ENCODE results near the gene GALNT10. TPM values are rescaled to one million over a fixed set of nuclear protein-coding genes. Genes with fewer than 3 reads are reported as not detected.

The GALNT10 gene
- total and polyA plus RNA-seq, 9 of the 15 experiments (the other 6 are each of a cell fraction or from before 2014, with no cell fraction given), result 4.6 to 37.1 (median 13.3) TPM

DNA sequence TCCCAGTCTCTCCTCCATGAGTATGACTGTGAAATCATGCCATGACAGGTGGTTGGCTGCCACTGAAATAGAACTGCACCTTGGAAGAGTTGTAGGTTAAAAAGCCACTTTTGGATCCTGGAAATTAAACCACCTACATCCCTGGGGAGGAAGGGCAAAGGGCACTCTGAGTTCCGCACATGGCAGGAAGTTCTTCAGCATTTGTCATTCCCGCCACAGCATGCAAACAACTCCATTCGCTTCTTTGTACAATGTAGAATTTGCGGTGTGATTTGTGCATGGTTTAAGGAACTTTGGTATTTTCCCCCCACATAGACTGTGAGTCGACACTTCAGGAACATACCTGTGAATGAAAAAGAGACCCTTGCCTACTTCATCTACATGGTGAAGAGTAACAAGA lies 265.1 kb downstream of the GALNT10 start:
- no peak overlapping the region for H3K4me3 ChIP-seq
- H3K79me2 ChIP-seq (ENCODE audit: control insufficient read depth, insufficient read depth, low read length), result no peaks in the 10 kb centered on the region
- H2AFZ ChIP-seq (ENCODE audit: low read depth, low read length), result no peak overlapping the region
- FAIRE-seq, result no peak
- H3K9ac ChIP-seq (ENCODE audit: insufficient read depth in 1 of 2, low read depth in 2 of 2, low read length in 2 of 2), result no peak overlapping the region
- intact Hi-C loops (cut with micrococcal nuclease), result no loop called here
- ChIA-PET POLR2A (no interaction called here), CTCF (ENCODE audit: low intra/inter-chr PET ratio) (no interaction called here)
- no peaks in the 10 kb centered on the region; a peak in 1 of 5 replicates for H3K4me1 ChIP-seq (replicated peaks in 1 of 2; ENCODE audit: control insufficient read depth in 2 of 2, insufficient read depth in 2 of 2, low read length in 2 of 2)
- no peaks in the 10 kb centered on the region for H3K9me3 ChIP-seq (replicated peaks; ENCODE audit: control insufficient read depth, insufficient read depth, low read depth, low read length)
- WGBS (ENCODE audit: insufficient coverage, low coverage, missing lambda C conversion rate), result 95% methylated on average over 5 of the region's 5 CpGs
- no peak overlapping the region for H3K4me2 ChIP-seq (ENCODE audit: insufficient read depth, low read length)
- no peaks in the 10 kb centered on the region for H4K20me1 ChIP-seq (replicated peaks; ENCODE audit: control insufficient read depth, insufficient read depth, low read length)
- no peaks in the 10 kb centered on the region for H3K27me3 ChIP-seq (ENCODE audit: control insufficient read depth in 2 of 2, insufficient read depth in 2 of 2, low read length in 2 of 2)
- BruUV-seq (replicated peaks), result no TSS peak
- no peaks in the 10 kb centered on the region for H3K9me1 ChIP-seq (ENCODE audit: control insufficient read depth, insufficient read depth, low read length)
- H3K36me3 ChIP-seq (ENCODE audit: control insufficient read depth, insufficient read depth, low read length), result peaks cover 56% of the 10 kb centered on the region
- DNase-seq (ENCODE audit: extremely low read depth in 1 of 4, low spot score in 3 of 4), result no peak
- no peak overlapping the region for H3K27ac ChIP-seq (ENCODE audit: extremely low read depth, low read depth, low read length)
- ATAC-seq, result no peak
- in situ Hi-C loops (cut with MboI), result no loop called here
- TF ChIP-seq PCBP1 (IDR thresholded peaks at IDR 0.05; ENCODE audit: low read depth, low read length, poor library complexity, severe bottlenecking), result no peak
- TF ChIP-seq CEBPB (tag; IDR thresholded peaks at IDR 0.05), result no peak
- TF ChIP-seq, protein P1, sequence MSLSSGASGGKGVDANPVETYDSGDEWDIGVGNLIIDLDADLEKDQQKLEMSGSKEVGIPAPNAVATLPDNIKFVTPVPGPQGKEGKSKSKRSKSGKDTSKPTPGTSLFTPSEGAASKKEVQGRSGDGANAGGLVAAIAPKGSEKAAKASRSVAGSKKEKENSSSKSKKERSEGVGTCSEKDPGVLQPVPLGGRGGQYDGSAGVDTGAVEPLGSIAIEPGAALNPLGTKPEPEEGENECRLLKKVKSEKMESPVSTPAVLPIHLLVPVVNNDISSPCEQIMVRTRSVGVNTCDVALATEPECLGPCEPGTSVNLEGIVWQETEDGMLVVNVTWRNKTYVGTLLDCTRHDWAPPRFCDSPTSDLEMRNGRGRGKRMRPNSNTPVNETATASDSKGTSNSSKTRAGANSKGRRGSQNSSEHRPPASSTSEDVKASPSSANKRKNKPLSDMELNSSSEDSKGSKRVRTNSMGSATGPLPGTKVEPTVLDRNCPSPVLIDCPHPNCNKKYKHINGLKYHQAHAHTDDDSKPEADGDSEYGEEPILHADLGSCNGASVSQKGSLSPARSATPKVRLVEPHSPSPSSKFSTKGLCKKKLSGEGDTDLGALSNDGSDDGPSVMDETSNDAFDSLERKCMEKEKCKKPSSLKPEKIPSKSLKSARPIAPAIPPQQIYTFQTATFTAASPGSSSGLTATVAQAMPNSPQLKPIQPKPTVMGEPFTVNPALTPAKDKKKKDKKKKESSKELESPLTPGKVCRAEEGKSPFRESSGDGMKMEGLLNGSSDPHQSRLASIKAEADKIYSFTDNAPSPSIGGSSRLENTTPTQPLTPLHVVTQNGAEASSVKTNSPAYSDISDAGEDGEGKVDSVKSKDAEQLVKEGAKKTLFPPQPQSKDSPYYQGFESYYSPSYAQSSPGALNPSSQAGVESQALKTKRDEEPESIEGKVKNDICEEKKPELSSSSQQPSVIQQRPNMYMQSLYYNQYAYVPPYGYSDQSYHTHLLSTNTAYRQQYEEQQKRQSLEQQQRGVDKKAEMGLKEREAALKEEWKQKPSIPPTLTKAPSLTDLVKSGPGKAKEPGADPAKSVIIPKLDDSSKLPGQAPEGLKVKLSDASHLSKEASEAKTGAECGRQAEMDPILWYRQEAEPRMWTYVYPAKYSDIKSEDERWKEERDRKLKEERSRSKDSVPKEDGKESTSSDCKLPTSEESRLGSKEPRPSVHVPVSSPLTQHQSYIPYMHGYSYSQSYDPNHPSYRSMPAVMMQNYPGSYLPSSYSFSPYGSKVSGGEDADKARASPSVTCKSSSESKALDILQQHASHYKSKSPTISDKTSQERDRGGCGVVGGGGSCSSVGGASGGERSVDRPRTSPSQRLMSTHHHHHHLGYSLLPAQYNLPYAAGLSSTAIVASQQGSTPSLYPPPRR (CRISPR knock-in tag; IDR thresholded peaks at IDR 0.05; ENCODE audit: borderline replicate concordance), result no peak
- no peak for TF ChIP-seq MAFG (tag; conservative IDR thresholded peaks at IDR 0.05)
- no peak for TF ChIP-seq HDAC2 (IDR thresholded peaks at IDR 0.05)
- no peak for TF ChIP-seq ZNF253 (CRISPR knock-in tag; conservative IDR thresholded peaks at IDR 0.05)
- TF ChIP-seq, protein P2, sequence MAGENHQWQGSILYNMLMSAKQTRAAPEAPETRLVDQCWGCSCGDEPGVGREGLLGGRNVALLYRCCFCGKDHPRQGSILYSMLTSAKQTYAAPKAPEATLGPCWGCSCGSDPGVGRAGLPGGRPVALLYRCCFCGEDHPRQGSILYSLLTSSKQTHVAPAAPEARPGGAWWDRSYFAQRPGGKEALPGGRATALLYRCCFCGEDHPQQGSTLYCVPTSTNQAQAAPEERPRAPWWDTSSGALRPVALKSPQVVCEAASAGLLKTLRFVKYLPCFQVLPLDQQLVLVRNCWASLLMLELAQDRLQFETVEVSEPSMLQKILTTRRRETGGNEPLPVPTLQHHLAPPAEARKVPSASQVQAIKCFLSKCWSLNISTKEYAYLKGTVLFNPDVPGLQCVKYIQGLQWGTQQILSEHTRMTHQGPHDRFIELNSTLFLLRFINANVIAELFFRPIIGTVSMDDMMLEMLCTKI (IDR thresholded peaks at IDR 0.05; ENCODE audit: partially characterized antibody), result no peak
- TF ChIP-seq, protein P3, sequence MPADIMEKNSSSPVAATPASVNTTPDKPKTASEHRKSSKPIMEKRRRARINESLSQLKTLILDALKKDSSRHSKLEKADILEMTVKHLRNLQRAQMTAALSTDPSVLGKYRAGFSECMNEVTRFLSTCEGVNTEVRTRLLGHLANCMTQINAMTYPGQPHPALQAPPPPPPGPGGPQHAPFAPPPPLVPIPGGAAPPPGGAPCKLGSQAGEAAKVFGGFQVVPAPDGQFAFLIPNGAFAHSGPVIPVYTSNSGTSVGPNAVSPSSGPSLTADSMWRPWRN (IDR thresholded peaks at IDR 0.05; ENCODE audit: low read depth), result no peak
- no peak for TF ChIP-seq ZNF584 (CRISPR knock-in tag; IDR thresholded peaks at IDR 0.05; ENCODE audit: low read depth)
- TF ChIP-seq, protein P4, sequence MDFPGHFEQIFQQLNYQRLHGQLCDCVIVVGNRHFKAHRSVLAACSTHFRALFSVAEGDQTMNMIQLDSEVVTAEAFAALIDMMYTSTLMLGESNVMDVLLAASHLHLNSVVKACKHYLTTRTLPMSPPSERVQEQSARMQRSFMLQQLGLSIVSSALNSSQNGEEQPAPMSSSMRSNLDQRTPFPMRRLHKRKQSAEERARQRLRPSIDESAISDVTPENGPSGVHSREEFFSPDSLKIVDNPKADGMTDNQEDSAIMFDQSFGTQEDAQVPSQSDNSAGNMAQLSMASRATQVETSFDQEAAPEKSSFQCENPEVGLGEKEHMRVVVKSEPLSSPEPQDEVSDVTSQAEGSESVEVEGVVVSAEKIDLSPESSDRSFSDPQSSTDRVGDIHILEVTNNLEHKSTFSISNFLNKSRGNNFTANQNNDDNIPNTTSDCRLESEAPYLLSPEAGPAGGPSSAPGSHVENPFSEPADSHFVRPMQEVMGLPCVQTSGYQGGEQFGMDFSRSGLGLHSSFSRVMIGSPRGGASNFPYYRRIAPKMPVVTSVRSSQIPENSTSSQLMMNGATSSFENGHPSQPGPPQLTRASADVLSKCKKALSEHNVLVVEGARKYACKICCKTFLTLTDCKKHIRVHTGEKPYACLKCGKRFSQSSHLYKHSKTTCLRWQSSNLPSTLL (IDR thresholded peaks at IDR 0.05), result no peak
- TF ChIP-seq, protein P5, sequence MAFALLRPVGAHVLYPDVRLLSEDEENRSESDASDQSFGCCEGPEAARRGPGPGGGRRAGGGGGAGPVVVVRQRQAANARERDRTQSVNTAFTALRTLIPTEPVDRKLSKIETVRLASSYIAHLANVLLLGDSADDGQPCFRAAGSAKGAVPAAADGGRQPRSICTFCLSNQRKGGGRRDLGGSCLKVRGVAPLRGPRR (CRISPR knock-in tag; IDR thresholded peaks at IDR 0.05), result no peak
- no peak for TF ChIP-seq ZNF282 (CRISPR knock-in tag; IDR thresholded peaks at IDR 0.05)
- TF ChIP-seq HEY1 (CRISPR knock-in tag; IDR thresholded peaks at IDR 0.05; ENCODE audit: borderline replicate concordance), result no peak

Measured in K562 (cell line).